ENCODE results near the gene UTP25.

The UTP25 gene

GRCh38 chr1:209877087-209877764 is 49.5 kb downstream of the UTP25 start:
- POLR2A ChIA-PET, result no interaction called here
- no peak for DNase-seq (ENCODE audit: extremely low spot score)
- no peak for TF ChIP-seq LEF1 (IDR thresholded peaks at IDR 0.05; ENCODE audit: borderline replicate concordance)
- no peak for TF ChIP-seq ELF4 (IDR thresholded peaks at IDR 0.05)
- no peak for TF ChIP-seq CTBP1 (IDR thresholded peaks at IDR 0.05; ENCODE audit: borderline replicate concordance)
- TF ChIP-seq ARNT (IDR thresholded peaks at IDR 0.05), result no peak
- no peak for TF ChIP-seq ZNF384 (IDR thresholded peaks at IDR 0.05)
- no peak for TF ChIP-seq FOXK2 (IDR thresholded peaks at IDR 0.05)
- no peak for TF ChIP-seq BHLHE40 (IDR thresholded peaks at IDR 0.05; ENCODE audit: borderline replicate concordance)
- no peak for TF ChIP-seq FOXA1 (IDR thresholded peaks at IDR 0.05)
- no peak for TF ChIP-seq SUZ12 (IDR thresholded peaks at IDR 0.05)
- no peak for TF ChIP-seq SP1 (IDR thresholded peaks at IDR 0.05)
- TF ChIP-seq NFRKB (IDR thresholded peaks at IDR 0.05), result no peak
- TF ChIP-seq TARDBP (IDR thresholded peaks at IDR 0.05), result no peak
- TF ChIP-seq PKNOX1 (IDR thresholded peaks at IDR 0.05), result no peak
- TF ChIP-seq FOXM1 (IDR thresholded peaks at IDR 0.05; ENCODE audit: borderline replicate concordance), result no peak
- CTCF ChIA-PET, result interaction anchor here (1.3 kb wide), 1 partner anchor 17 kb away, joined by 4 read pairs; no protein-coding TSS in a partner anchor

- POLR2A ChIA-PET, result no interaction called here
- no peak for DNase-seq (ENCODE audit: extremely low spot score)
- TF ChIP-seq ARNT (IDR thresholded peaks at IDR 0.05) (no peak), ZNF384 (IDR thresholded peaks at IDR 0.05) (no peak), L3MBTL2 (conservative IDR thresholded peaks at IDR 0.05) (no peak), SUZ12 (IDR thresholded peaks at IDR 0.05) (no peak), HDGF (IDR thresholded peaks at IDR 0.05; ENCODE audit: borderline replicate concordance) (no peak), TARDBP (IDR thresholded peaks at IDR 0.05) (no peak)
- CTCF ChIA-PET, result interaction anchor here (1.1 to 1.3 kb wide), 2 partner anchors 18 to 56 kb away, joined by 3 read pairs; no protein-coding TSS in a partner anchor
Observed at GRCh38 chr1:209878964-209879363, 51.2 kb downstream of the UTP25 start.

GRCh38 chr1:209879539-209879938 is 51.8 kb downstream of the UTP25 start:
- TF ChIP-seq SUZ12 (IDR thresholded peaks at IDR 0.05), result no peak
- no peak for TF ChIP-seq L3MBTL2 (conservative IDR thresholded peaks at IDR 0.05)
- no peak for TF ChIP-seq HDGF (IDR thresholded peaks at IDR 0.05; ENCODE audit: borderline replicate concordance)
- TF ChIP-seq ZNF384 (IDR thresholded peaks at IDR 0.05), result no peak
- TF ChIP-seq FOXA1 (IDR thresholded peaks at IDR 0.05), result no peak
- no peak for TF ChIP-seq FOXM1 (IDR thresholded peaks at IDR 0.05; ENCODE audit: borderline replicate concordance)
- TF ChIP-seq BHLHE40 (IDR thresholded peaks at IDR 0.05; ENCODE audit: borderline replicate concordance), result no peak
- TF ChIP-seq TARDBP (IDR thresholded peaks at IDR 0.05), result no peak
- no peak for DNase-seq (ENCODE audit: extremely low spot score)
- POLR2A ChIA-PET, result no interaction called here
- CTCF ChIA-PET, result interaction anchor here (0.7 to 1.3 kb wide), 2 partner anchors 9 to 56 kb away, joined by 3 read pairs; no protein-coding TSS in a partner anchor

- POLR2A ChIA-PET, result no interaction called here
- TF ChIP-seq FOXK2 (IDR thresholded peaks at IDR 0.05) (no peak), TARDBP (IDR thresholded peaks at IDR 0.05) (no peak), ELF4 (IDR thresholded peaks at IDR 0.05) (no peak), SP1 (IDR thresholded peaks at IDR 0.05) (no peak), ZNF384 (IDR thresholded peaks at IDR 0.05) (no peak), PKNOX1 (IDR thresholded peaks at IDR 0.05) (no peak), SUZ12 (IDR thresholded peaks at IDR 0.05) (no peak), NFRKB (IDR thresholded peaks at IDR 0.05) (no peak), BHLHE40 (IDR thresholded peaks at IDR 0.05; ENCODE audit: borderline replicate concordance) (no peak), ARNT (IDR thresholded peaks at IDR 0.05) (no peak), L3MBTL2 (conservative IDR thresholded peaks at IDR 0.05) (no peak), LEF1 (IDR thresholded peaks at IDR 0.05; ENCODE audit: borderline replicate concordance) (no peak), CTBP1 (IDR thresholded peaks at IDR 0.05; ENCODE audit: borderline replicate concordance) (no peak), FOXA1 (IDR thresholded peaks at IDR 0.05) (no peak), FOXM1 (IDR thresholded peaks at IDR 0.05; ENCODE audit: borderline replicate concordance) (no peak), HDGF (IDR thresholded peaks at IDR 0.05; ENCODE audit: borderline replicate concordance) (no peak)
- CTCF ChIA-PET, result interaction anchor here (0.7 to 1.3 kb wide), 2 partner anchors 9 to 57 kb away, joined by 3 read pairs; no protein-coding TSS in a partner anchor
- DNase-seq (ENCODE audit: extremely low spot score), result no peak
Observed at GRCh38 chr1:209880031-209880430, 52.3 kb downstream of the UTP25 start.

GRCh38 chr1:209881619-209882018 is 53.8 kb downstream of the UTP25 start:
- ChIA-PET CTCF (no interaction called here), POLR2A (no interaction called here)
- DNase-seq (ENCODE audit: extremely low spot score), result no peak
- no peak for TF ChIP-seq L3MBTL2 (conservative IDR thresholded peaks at IDR 0.05)
- TF ChIP-seq ARNT (IDR thresholded peaks at IDR 0.05), result no peak
- no peak for TF ChIP-seq NFRKB (IDR thresholded peaks at IDR 0.05)
- no peak for TF ChIP-seq FOXK2 (IDR thresholded peaks at IDR 0.05)
- no peak for TF ChIP-seq ELF4 (IDR thresholded peaks at IDR 0.05)
- no peak for TF ChIP-seq ZNF384 (IDR thresholded peaks at IDR 0.05)
- no peak for TF ChIP-seq TARDBP (IDR thresholded peaks at IDR 0.05)
- no peak for TF ChIP-seq SUZ12 (IDR thresholded peaks at IDR 0.05)
- no peak for TF ChIP-seq FOXM1 (IDR thresholded peaks at IDR 0.05; ENCODE audit: borderline replicate concordance)
- no peak for TF ChIP-seq SP1 (IDR thresholded peaks at IDR 0.05)
- TF ChIP-seq FOXA1 (IDR thresholded peaks at IDR 0.05), result no peak
- TF ChIP-seq LEF1 (IDR thresholded peaks at IDR 0.05; ENCODE audit: borderline replicate concordance), result no peak
- no peak for TF ChIP-seq HDGF (IDR thresholded peaks at IDR 0.05; ENCODE audit: borderline replicate concordance)
- TF ChIP-seq CTBP1 (IDR thresholded peaks at IDR 0.05; ENCODE audit: borderline replicate concordance), result no peak
- TF ChIP-seq BHLHE40 (IDR thresholded peaks at IDR 0.05; ENCODE audit: borderline replicate concordance), result no peak
- TF ChIP-seq PKNOX1 (IDR thresholded peaks at IDR 0.05), result no peak

GRCh38 chr1:209882286-209882685 is 54.5 kb downstream of the UTP25 start:
- TF ChIP-seq BHLHE40 (IDR thresholded peaks at IDR 0.05; ENCODE audit: borderline replicate concordance) (no peak), TARDBP (IDR thresholded peaks at IDR 0.05) (no peak), FOXM1 (IDR thresholded peaks at IDR 0.05; ENCODE audit: borderline replicate concordance) (no peak), LEF1 (IDR thresholded peaks at IDR 0.05; ENCODE audit: borderline replicate concordance) (no peak), ZNF384 (IDR thresholded peaks at IDR 0.05) (no peak), ELF4 (IDR thresholded peaks at IDR 0.05) (no peak), FOXK2 (IDR thresholded peaks at IDR 0.05) (no peak), NFRKB (IDR thresholded peaks at IDR 0.05) (no peak), CTBP1 (IDR thresholded peaks at IDR 0.05; ENCODE audit: borderline replicate concordance) (no peak), FOXA1 (IDR thresholded peaks at IDR 0.05) (no peak), ARNT (IDR thresholded peaks at IDR 0.05) (no peak), PKNOX1 (IDR thresholded peaks at IDR 0.05) (no peak), HDGF (IDR thresholded peaks at IDR 0.05; ENCODE audit: borderline replicate concordance) (no peak), SUZ12 (IDR thresholded peaks at IDR 0.05) (no peak), SP1 (IDR thresholded peaks at IDR 0.05) (no peak), L3MBTL2 (conservative IDR thresholded peaks at IDR 0.05) (no peak)
- CTCF ChIA-PET, result no interaction called here
- DNase-seq (ENCODE audit: extremely low spot score), result no peak
- POLR2A ChIA-PET, result no interaction called here

Measured in HEK293T (cell line).